HUDEP-2 (cell line): Measurements from ENCODE around the gene AVEN.

Experiments
- DNase-seq, 76 experiments: peaks; one replicate each; lab custom pipeline; 2025; ENCODE audit not compliant: unreplicated experiment in 76 of 76; lab: John Stamatoyannopoulos, UW

Gene AVEN

GRCh38 chr15:33923446-33923845 is 115.6 kb downstream of the AVEN start:
- DNase-seq: no peak

GRCh38 chr15:33915571-33916407 is 123.2 kb downstream of the AVEN start:
- peak in 53 of 76 experiments; percentile 2 to 70 (median 37) for DNase-seq

GRCh38 chr15:33913459-33913858 is 125.5 kb downstream of the AVEN start:
- no peak for DNase-seq

- DNase-seq: no peak
Observed at GRCh38 chr15:33912326-33912725, 126.7 kb downstream of the AVEN start.

- no peak for DNase-seq
Observed at GRCh38 chr15:33910741-33911140, 128.3 kb downstream of the AVEN start.

DNA sequence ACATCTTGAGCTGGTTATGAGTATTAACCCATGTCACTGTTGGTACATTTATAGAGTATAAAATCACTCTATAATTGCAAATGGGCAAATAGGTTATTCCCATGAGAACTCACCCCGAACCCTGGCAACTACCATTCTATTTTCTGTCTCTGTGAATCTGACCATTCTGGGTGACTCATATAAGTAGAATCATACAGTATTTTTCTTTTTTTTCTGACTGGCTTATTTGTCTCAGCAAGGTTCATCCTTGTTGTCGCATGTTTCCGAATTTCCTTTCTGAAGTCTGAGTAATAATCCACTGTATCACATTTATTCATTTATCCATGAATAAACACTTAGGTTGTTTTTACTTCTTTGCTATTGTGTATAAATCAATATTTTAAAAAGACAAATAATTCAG is 130.6 kb downstream of the AVEN start:
- no peak for DNase-seq

DNA sequence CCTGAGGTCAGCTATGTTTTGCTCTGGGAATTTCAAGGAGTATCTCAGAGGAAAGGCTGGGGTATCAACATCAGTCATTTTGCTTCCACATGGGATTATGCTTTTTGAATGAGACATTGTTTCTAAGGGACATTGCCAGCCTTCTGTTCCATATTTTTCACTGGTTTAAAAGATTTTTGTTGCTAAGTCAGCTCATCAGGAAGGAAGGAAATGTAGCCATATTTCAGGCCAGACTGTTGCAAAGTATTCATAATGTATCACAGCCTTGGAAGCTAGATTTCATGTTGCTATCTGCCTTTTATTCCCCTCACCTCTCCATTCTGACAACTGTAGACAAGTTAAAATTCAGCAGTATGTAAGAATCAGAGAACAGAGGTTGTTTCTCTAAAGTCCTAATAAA is 131.7 kb downstream of the AVEN start:
- no peak for DNase-seq

- DNase-seq: no peak
Observed at GRCh38 chr15:33903661-33904060, 135.3 kb downstream of the AVEN start.

GRCh38 chr15:33902043-33902442 is 137.0 kb downstream of the AVEN start:
- no peak for DNase-seq

GRCh38 chr15:33894193-33894592 is 144.8 kb downstream of the AVEN start:
- DNase-seq: no peak

GRCh38 chr15:33888176-33888575 is 150.8 kb downstream of the AVEN start:
- DNase-seq: no peak

DNA sequence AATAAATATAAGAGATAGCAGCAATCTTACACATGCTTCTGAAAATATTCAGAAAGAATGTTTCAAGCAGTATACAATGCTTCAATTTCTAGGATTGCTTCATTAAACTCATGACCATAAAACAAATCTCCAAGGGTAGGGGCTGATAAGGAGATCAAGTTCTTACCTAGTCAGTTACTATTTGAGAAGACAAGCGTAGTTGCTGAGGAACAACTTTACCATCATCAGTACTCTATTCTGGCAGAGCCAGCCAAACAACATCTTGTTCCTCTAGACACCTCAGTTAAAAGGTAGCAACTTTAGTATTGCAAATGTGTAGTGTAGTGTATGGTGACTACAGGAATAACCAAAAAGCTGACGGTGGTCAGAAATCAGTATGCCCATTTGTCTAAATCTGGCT is 156.1 kb downstream of the AVEN start:
- DNase-seq: no peak

GRCh38 chr15:33874156-33874555 is 164.8 kb downstream of the AVEN start:
- DNase-seq: no peak

GRCh38 chr15:33872416-33873106 is 166.4 kb downstream of the AVEN start:
- DNase-seq: no peak

DNA sequence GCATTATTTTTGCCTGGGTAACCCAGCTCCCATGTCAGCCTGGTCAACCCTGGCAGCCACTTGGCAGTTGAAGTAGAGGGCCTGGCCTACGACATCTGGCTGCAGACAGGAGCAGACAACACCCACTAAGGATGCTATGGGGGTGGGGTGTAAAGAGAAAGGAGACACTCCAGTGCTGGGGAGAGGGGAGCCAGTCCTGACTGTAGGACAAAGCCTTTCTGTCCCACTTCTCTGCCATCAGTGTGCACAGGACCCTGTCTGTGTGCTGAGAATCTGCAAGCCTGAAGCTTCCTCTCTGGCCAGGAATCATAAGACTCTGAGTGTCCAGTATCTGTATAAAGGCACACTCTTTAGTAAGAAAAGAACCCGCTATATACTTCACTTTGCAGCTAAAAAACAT is 167.0 kb downstream of the AVEN start:
- DNase-seq: no peak

- DNase-seq: no peak
Observed at GRCh38 chr15:33866101-33866737, 172.8 kb downstream of the AVEN start.

GRCh38 chr15:33865416-33865815 is 173.6 kb downstream of the AVEN start:
- no peak for DNase-seq

DNA sequence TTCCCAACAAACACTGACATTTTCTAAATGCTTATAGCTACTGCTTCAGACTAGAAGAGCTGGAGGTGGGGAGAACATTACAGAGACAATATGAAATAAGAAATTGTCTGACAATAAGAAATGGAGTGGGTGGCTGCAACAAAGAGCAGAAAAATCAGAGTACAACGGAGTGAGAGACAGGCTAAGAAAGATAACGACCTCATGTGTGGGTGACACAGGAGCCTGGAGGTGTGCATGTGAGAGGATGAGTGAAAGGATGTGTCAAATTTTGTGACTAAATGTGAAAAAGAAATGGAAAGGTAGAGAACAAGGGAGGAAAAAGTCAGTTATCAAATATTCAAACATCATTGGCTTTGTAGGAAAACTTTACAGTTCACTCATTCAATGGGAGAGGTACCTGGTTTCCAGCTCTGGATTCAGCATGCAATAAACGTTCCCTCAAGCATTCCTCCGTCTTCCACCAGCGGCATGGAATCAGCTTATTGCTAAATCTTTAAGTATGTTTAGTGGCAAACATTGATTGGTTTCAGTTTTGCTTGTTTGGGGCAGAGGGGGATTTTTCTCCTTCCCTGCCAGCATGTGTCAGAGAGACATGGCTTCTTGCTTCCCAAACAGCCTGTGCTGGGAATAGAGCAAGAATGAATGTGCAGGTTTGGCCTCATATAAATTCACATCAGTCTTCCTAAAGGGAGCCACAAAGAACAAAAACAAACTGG is 174.5 kb downstream of the AVEN start:
- DNase-seq: no peak

DNA sequence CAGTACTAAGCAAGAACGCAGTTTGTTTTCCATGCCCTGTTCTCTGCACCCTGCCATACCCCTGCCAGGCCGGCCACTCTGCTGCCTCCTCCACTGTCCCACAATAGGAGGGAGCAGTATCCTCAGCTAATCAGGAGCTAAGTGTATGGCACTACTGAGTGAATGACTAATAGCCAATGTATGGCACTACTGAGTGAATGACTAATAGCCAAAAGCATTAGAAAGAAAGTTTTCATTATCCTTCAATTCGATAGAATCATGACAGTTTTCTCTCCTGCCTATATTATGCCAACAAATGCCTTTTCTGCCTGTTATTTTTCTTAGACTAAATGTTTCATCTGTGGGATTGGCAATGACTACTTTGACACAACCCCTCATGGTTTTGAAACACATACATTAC is 178.2 kb downstream of the AVEN start:
- no peak for DNase-seq

- DNase-seq: no peak
Observed at GRCh38 chr15:33859992-33860545, 178.9 kb downstream of the AVEN start.

DNA sequence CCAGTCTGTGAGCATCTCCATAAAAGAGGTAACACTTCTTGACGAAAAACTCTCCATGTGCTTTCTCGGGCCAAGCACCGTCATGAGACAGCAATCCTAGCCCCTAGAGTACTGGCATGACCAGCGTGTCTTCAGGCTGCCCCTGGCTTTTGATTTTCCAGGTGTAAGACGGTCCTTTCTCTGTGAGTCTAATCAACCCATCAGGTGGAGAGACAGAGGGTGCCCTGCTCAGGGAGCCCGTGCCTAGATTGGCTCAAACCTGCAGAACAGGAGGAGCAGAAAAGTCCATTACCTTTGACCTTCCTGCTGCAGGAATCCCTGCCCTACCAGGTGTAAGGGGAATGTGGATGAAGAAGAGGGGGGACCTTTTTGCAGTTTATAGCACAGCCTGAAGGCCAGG is 180.2 kb downstream of the AVEN start:
- DNase-seq: no peak
